Mucosa of descending colon (tissue), 3 donors: ENCODE results near the gene COPG2. TPM values are rescaled to one million over a fixed set of nuclear protein-coding genes. Genes with fewer than 3 reads are reported as not detected.
A peak's percentile ranks its signal among the peaks of the same experiment; 100 is the strongest.

Experiments
- ATAC-seq: fragments of 200-7000 bp; cut with Tn5 transposase; one replicate; pipeline ENCODE4 v1.9.1; 2020; ENCODE audit warnings: mild to moderate bottlenecking, moderate library complexity
- DNase-seq, 3 donors: peaks; one replicate each; pipeline ENCODE4 v3.0.0-alpha.2; 2020
- H3K36me3 ChIP-seq: fragments of 200-600 bp; one replicate; pipeline ENCODE4 v1.8.0; 2021; ENCODE audit warnings: low read depth, mild to moderate bottlenecking
- H3K4me1 ChIP-seq: fragments of 200-600 bp; one replicate; pipeline ENCODE4 v1.8.0; 2021; ENCODE audit warnings: low read depth, mild to moderate bottlenecking
- H3K4me3 ChIP-seq: fragments of 200-600 bp; one replicate; pipeline ENCODE4 v1.8.0; 2021; ENCODE audit warnings: mild to moderate bottlenecking
- H3K9me3 ChIP-seq: fragments of 200-600 bp; one replicate; pipeline ENCODE4 v1.8.0; 2021; ENCODE audit warnings: mild to moderate bottlenecking
- CTCF ChIP-seq: fragments of 200-600 bp; IDR thresholded peaks from one replicate; pipeline ENCODE4 v1.8.0; 2022; ENCODE audit warnings: antibody characterized with exemption, mild to moderate bottlenecking
- intact Hi-C, 2 donors: fragments of 100-400 bp; cut with DNase I in 1 of 2; cut with micrococcal nuclease in 1 of 2; formaldehyde crosslinking; loops; one replicate each; pipeline versions ENCODE4 v1.11.0 to v1.11.1; 2022; cut with DNase I, micrococcal nuclease
- long read RNA-seq, 2 donors: library from polyadenylated mRNA; unstranded; transcript quantifications; one replicate each; pipeline ENCODE4 v2.0.0, GENCODE V29; 2019 to 2021
- total RNA-seq, 3 donors: library from RNA; stranded (reverse); fragmentation: NEBNext Ultra II Directional in 2 of 3; extraction: Animal tissue kit (Norgen Biotek cat#: 25700) in 2 of 3; gene quantifications; one replicate each; pipeline versions ENCODE4 v1.2.1 to v1.2.4, GENCODE V29; 2021 to 2023
- donor health status: DM: no; HTN: no; CAD: no; lungs with moderate emphysema.
- donor health status: DM: no; HTN: no; CAD: no.
- donor health status: DM: no; HTN: yes; CAD: no.

Gene COPG2, protein sequence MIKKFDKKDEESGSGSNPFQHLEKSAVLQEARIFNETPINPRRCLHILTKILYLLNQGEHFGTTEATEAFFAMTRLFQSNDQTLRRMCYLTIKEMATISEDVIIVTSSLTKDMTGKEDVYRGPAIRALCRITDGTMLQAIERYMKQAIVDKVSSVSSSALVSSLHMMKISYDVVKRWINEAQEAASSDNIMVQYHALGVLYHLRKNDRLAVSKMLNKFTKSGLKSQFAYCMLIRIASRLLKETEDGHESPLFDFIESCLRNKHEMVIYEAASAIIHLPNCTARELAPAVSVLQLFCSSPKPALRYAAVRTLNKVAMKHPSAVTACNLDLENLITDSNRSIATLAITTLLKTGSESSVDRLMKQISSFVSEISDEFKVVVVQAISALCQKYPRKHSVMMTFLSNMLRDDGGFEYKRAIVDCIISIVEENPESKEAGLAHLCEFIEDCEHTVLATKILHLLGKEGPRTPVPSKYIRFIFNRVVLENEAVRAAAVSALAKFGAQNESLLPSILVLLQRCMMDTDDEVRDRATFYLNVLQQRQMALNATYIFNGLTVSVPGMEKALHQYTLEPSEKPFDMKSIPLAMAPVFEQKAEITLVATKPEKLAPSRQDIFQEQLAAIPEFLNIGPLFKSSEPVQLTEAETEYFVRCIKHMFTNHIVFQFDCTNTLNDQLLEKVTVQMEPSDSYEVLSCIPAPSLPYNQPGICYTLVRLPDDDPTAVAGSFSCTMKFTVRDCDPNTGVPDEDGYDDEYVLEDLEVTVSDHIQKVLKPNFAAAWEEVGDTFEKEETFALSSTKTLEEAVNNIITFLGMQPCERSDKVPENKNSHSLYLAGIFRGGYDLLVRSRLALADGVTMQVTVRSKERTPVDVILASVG
- total RNA-seq = 10 to 100 TPM; 13.8 to 20.2 (median 16.2) TPM
- long read RNA-seq, donor 1, transcript COPG2-202 (24 exons, 3,134 nt) = major isoform, 7 of 11 reads
- long read RNA-seq, donor 1, partial matches to known transcripts = 4 of 11 reads
- long read RNA-seq, donor 1, other reads (novel, unspliced or antisense) = 0 of 11 reads
- long read RNA-seq, donor 2, partial matches to known transcripts = 0 of 2 reads
- long read RNA-seq, donor 2, other reads (novel, unspliced or antisense) = 0 of 2 reads

GRCh38 chr7:130668258-130669084 lies at the start of gene COPG2:
Gene COPG2, minus strand, starts transcription at chr7:130668748. Its CDS starts 80 bp downstream, at chr7:130668668.
- TF ChIP-seq CTCF = no peak
- H3K9me3 ChIP-seq = no peaks in the 10 kb centered on the region

DNA sequence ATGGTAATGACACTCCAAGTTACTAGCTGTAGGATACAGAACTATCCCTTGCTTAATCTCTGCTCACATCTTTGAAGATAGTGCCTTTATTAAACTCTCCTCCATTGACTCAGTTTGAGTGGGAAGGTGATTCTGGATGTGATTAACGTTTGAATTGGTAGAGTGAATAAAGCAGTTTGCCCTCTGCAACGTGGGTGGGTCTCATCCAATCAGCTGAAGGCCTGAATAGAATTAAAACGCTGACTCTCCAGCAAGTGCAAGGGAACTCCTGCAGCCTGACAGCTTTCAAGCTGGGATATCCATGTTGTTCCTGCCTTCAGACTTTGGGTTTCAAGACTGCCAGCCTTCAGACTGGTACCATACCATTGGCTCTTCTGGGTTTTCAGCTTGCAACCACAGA lies 43.9 kb upstream of the COPG2 start:
- Histone ChIP-seq H3K36me3 (no peaks in the 10 kb centered on the region), H3K9me3 (no peaks in the 10 kb centered on the region), H3K4me3 (no peak overlapping the region), H3K4me1 (no peaks in the 10 kb centered on the region)
- no peak for DNase-seq
- intact Hi-C loops = no loop called here
- no peak for ATAC-seq
- TF ChIP-seq CTCF = no peak

More at GRCh38 chr7:130668258-130669084, at the start of gene COPG2:
- Histone ChIP-seq H3K36me3 (no peaks in the 10 kb centered on the region), H3K4me1 (no peaks in the 10 kb centered on the region), H3K4me3 (peak within 1 kb of the TSS; percentile 48)
- intact Hi-C loops = no loop called here
- ATAC-seq (peak; percentile 99), DNase-seq (peak; percentile 87 to 92 (median 88))

GRCh38 chr7:130708766-130709165 lies 40.2 kb upstream of the COPG2 start:
- Histone ChIP-seq H3K9me3 (no peaks in the 10 kb centered on the region), H3K4me1 (no peaks in the 10 kb centered on the region), H3K4me3 (no peak overlapping the region), H3K36me3 (no peaks in the 10 kb centered on the region)
- no peak for ATAC-seq
- no peak for DNase-seq
- intact Hi-C loops = no loop called here
- TF ChIP-seq CTCF = no peak

DNA sequence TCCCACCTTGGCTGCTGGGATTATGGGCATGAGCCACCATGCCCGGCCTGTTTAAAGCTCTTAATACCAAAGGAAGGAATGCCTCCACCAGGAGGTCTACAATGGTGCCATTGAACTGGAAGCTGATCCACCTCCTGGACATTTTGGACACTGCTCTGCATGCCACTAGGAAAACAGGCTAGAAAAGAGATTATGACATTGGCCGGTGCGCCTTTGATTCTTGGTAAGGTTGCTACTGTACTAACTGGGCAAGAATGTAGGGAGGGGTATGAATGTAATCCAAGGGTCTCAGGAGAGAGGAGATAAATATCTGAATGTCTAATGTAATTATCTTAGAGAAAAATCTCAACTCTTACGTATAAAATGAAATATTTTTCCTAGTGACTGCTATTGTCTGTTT lies 39.5 kb upstream of the COPG2 start:
- intact Hi-C loops = no loop called here
- ATAC-seq = no peak
- Histone ChIP-seq H3K9me3 (no peaks in the 10 kb centered on the region), H3K4me1 (no peaks in the 10 kb centered on the region), H3K4me3 (no peak overlapping the region), H3K36me3 (no peaks in the 10 kb centered on the region)
- DNase-seq = no peak
- TF ChIP-seq CTCF = no peak

- Histone ChIP-seq H3K4me1 (no peaks in the 10 kb centered on the region), H3K36me3 (no peaks in the 10 kb centered on the region), H3K4me3 (no peak overlapping the region), H3K9me3 (no peaks in the 10 kb centered on the region)
- TF ChIP-seq CTCF = no peak
- intact Hi-C loops = no loop called here
- DNase-seq (no peak), ATAC-seq (no peak)
Measured at GRCh38 chr7:130703851-130704250, 35.3 kb upstream of the COPG2 start.
